Subcutaneous adipose tissue (tissue), 4 donors: ENCODE results near the gene OAS2. TPM values are rescaled to one million over a fixed set of nuclear protein-coding genes. Genes with fewer than 3 reads are reported as not detected.

Experiments
- total RNA-seq, 4 donors: library from RNA; depleted of rRNA; stranded (reverse); fragments of >200 nt; gene quantifications; one replicate each; pipeline ENCODE4 v1.1.0, GENCODE V29; 2016
- TF ChIP-seq, protein P1 (sequence below): fragments of 450-650 bp; IDR thresholded peaks from one replicate; pipeline ENCODE4 v1.5.1; 2016; ENCODE audit warnings: low read depth, mild to moderate bottlenecking, control low read depth, antibody characterized with exemption, moderate library complexity

OAS2 gene
- total RNA-seq, 4 donors from 2014 or later: 9.5 to 19.7 (median 12.3) TPM

DNA sequence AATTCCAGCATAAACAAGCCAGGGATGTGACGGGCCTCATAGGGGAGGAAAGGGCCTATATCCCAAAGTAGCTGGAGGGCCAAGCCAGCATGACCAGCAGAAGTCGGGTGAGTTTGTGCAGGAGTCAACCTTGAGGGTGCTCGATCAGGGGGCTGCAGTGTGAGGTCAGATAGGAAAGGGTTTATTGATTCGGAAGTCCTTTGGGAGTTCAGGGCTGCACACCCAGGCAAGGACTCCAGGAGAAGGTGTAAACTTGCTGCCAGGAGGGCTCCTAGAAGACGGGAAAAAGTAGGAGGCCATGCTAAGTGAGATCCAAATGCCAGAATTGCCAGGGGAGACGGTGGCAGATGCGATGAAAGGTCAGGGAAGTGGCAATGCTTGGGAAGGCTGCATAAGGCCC lies 3.4 kb upstream of the OAS2 start:
- TF ChIP-seq, protein P1, sequence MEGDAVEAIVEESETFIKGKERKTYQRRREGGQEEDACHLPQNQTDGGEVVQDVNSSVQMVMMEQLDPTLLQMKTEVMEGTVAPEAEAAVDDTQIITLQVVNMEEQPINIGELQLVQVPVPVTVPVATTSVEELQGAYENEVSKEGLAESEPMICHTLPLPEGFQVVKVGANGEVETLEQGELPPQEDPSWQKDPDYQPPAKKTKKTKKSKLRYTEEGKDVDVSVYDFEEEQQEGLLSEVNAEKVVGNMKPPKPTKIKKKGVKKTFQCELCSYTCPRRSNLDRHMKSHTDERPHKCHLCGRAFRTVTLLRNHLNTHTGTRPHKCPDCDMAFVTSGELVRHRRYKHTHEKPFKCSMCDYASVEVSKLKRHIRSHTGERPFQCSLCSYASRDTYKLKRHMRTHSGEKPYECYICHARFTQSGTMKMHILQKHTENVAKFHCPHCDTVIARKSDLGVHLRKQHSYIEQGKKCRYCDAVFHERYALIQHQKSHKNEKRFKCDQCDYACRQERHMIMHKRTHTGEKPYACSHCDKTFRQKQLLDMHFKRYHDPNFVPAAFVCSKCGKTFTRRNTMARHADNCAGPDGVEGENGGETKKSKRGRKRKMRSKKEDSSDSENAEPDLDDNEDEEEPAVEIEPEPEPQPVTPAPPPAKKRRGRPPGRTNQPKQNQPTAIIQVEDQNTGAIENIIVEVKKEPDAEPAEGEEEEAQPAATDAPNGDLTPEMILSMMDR: no peak

DNA sequence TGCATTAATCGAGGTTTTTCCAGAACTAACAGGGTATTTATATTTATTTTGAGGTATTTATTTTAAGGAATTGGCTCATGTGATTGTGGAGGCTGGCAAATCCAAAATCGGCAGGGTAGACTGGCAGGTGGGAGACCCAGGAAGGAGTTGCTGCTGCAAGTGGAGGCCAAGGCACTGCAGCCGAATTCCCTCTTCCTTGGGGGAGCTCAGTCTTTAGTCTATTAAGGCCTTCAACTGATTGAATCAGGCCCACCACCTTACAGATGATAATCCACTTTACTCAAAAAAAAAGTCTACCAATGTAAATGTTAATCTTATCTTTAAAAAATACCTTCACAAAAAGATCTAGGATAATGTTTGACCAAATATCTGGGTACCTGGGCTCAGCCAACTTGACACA lies 1.2 kb upstream of the OAS2 start:
- TF ChIP-seq, protein P1: no peak

DNA sequence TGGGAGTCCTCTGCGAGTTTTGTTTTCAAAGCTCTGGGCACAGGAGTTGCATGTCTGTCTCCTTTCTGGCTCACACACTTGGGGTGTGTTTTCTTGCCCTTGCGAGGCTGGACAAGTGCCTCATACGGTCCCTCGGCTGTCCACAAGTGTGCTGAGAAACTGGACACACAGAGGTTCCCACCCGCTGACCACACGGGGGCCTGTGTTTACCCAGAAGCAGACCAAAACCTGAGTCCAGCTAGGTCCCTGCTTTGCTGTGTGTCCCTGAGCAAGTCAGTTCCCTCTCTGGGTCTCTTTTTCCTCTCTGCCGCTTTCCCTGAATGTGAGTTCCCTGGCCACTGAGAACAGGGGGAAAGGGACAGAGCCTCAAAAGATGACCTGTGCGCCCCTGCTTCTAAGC lies 678 bp upstream of the OAS2 start:
- TF ChIP-seq, protein P1: no peak

DNA sequence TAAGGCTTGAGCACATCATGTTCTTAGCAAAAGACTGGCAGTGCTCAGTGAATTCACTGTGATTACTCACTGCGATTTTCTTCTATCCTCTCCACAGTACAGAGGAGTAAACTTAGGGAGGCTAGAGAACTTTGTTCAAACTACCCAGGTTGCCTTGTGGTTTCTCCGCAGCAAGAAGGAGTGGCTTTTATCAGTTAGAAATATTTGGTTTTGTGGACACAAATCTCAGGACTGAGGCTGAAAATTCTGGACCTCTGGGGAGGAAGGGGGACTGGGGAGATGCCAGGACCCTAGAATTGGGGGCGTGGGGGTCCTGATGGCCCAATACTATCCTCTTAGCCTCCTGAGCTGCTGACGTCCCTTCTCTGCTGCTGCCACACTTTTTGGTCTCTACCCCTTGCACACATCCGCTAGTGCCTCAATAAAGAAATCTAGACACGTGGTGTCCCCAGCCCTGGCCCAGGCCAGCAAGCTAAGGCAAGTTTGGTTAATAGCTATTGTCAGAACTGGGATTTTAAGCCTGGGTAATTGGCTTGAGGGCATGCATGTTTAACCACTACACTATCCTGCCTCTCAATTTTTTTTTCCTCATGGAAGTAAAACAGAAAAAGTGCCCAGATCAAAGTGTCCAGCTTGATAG lies 842 bp downstream of the OAS2 start:
- TF ChIP-seq, protein P1: no peak

DNA sequence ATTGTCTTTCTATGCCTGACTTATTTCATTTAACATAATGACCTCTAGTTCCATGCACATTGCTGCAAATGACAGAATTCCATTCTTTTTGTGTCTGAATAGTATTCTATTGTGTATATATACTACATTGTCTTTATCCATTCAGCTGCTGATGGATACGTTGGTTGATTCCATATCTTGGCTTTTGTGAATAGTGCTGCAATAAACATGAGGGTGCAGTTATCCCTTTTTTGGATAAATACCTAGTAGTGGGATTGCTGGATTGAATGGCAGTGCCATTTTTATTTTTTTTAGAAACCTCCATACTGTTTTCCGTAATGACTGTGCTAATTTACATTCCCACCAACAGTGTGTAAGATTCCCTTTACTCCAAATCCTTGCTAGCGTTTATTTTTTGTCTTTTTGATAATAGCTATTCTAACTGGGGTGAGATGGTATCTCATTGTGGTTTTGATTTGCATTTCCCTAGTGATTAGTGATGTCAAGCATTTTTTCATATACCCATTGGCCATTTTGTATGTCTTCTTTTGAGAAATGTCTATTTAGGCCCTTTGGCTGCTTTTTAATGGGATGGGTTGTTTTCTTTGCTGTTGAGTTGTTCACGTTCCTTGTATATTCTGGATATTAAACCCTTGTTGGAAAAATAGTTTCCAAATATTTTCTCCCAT lies 2.3 kb downstream of the OAS2 start:
- TF ChIP-seq, protein P1: no peak

DNA sequence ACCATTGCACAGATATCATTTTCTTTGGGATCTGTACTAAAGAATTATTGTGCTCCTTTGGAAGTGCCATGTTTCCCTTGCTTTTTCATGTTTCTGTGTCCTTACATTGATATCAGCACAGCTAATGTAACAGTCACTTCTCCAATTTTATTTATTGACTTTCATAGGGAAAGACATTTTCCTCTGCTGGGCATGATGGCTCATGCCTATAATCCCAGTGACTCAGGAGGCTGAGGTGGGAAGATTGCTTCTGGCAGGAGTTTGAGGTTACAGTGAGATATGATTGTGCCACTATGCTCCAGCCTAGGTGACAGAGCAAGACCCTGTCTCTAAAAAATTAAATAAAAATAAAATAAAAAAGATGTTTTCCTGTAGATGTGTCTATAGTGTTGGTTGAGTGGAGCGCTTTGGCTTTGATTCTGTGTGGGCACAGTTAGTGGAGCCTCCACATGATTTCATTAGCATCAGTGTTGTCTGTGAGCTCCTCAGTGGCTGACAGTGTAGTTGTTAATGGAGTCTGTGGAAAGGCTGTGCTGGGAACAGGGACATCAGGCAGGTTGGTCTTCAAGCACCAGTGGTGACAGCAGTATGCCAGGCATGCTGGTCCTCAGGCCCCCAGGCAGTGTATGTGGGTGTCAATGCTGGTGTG lies 7.4 kb downstream of the OAS2 start:
- TF ChIP-seq, protein P1: no peak

DNA sequence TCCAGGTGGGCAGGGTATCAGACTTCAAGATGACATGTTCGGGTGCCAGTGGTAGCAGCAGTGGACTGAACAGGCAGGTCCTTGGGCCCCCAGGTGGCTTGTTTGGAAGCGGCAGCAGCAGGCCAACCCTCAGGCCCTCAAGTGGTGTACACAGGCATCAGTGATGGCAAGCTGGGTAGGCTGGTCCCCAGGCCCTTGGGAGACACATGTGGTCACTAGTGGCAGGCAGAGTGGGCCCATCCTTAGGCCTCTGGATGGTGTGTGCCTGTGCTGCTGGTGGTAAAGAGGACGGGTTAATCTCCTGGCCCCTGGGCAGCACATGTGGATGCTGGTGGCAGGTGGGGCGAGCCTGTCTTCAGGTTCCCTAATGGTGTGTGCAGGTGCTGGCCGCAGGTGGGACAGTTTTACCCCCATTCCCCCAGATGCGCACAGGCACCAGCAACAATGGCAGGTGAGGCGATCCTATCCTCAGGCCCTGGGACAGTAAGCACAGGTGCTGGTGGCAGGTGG lies 8.0 kb downstream of the OAS2 start:
- TF ChIP-seq, protein P1: no peak
